ENCODE results near the gene ITIH5. TPM values are rescaled to one million over a fixed set of nuclear protein-coding genes. Genes with fewer than 3 reads are reported as not detected.
A peak's percentile ranks its signal among the peaks of the same experiment; 100 is the strongest.
"Not testable (repeated sequence)": the region's sequence is repeated elsewhere in the genome, so short reads cannot be mapped to it uniquely, and the experiment has no call there.

The ITIH5 gene
- polyA plus RNA-seq, 1 experiment = 10.3 TPM

- Histone ChIP-seq H3K27me3 (ENCODE audit: control insufficient read depth, insufficient read depth, low read length) (no peaks in the 10 kb centered on the region), H3K4me3 (ENCODE audit: low read depth, low read length) (no peak overlapping the region), H3K36me3 (ENCODE audit: control insufficient read depth, insufficient read depth, low read length) (no peaks in the 10 kb centered on the region)
- TF ChIP-seq CTCF (IDR thresholded peaks at IDR 0.05; ENCODE audit: insufficient read depth, low read depth, low read length) = no peak
- POLR2A ChIA-PET = no interaction called here
- CTCF ChIA-PET = no interaction called here
- no peak for DNase-seq (ENCODE audit: low read depth)
These were observed 29.8 kb upstream of the ITIH5 start for GRCh38 chr10:7696545-7696944.

DNA sequence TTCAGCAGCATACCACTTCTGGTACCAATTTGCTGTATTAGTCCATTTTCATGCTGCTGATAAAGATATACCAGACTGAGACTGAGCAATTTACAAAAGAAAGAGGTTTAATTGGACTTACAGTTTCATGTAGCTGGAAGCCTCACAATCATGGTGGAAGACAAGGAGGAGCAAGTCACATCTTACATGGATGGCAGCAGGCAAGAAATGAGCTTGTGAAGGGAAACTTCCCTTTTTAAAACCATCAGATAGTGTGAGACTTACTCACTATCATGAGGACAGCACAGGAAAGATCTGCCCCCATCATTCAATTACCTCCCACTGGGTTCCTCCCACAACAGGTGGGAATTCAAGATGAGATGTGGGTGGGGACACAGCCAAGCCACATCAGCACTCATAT lies 26.4 kb upstream of the ITIH5 start:
- DNase-seq (ENCODE audit: low read depth); H3K36me3 ChIP-seq (ENCODE audit: control insufficient read depth, insufficient read depth, low read length); H3K27me3 ChIP-seq (ENCODE audit: control insufficient read depth, insufficient read depth, low read length); H3K4me3 ChIP-seq (ENCODE audit: low read depth, low read length); POLR2A ChIA-PET; CTCF ChIA-PET: not testable (repeated sequence)

DNA sequence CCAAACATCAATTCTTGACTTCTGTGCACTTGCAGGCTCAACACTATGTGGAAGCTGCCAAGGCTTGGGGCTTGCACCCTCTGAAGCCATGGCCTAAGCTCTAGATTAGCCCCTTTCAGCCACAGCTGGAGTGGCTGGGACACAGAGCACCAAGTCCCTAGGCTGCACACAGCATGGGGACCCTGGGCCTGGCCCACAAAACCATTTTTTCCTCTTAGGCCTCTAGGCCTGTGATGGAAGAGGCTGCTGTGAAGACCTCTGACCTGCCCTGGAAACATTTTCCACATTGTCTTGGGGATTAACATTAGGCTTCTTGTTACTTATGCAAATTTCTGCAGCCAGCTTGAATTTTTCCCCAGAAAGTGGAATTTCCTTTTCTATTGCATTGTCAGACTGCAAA lies 25.6 kb upstream of the ITIH5 start:
- H3K36me3 ChIP-seq (ENCODE audit: control insufficient read depth, insufficient read depth, low read length); H3K27me3 ChIP-seq (ENCODE audit: control insufficient read depth, insufficient read depth, low read length); H3K4me3 ChIP-seq (ENCODE audit: low read depth, low read length); DNase-seq (ENCODE audit: low read depth); POLR2A ChIA-PET: not testable (repeated sequence)
- CTCF ChIA-PET = interaction anchor here (0.6 kb wide), 1 partner anchor 592 kb away, joined by 4 read pairs; no protein-coding TSS in a partner anchor

- H3K4me3 ChIP-seq (ENCODE audit: low read depth, low read length); H3K27me3 ChIP-seq (ENCODE audit: control insufficient read depth, insufficient read depth, low read length); CTCF ChIA-PET; H3K36me3 ChIP-seq (ENCODE audit: control insufficient read depth, insufficient read depth, low read length); DNase-seq (ENCODE audit: low read depth); POLR2A ChIA-PET: not testable (repeated sequence)
These were observed 24.3 kb upstream of the ITIH5 start for GRCh38 chr10:7690885-7691597.

- DNase-seq (ENCODE audit: low read depth) = no peak
- Histone ChIP-seq H3K36me3 (ENCODE audit: control insufficient read depth, insufficient read depth, low read length) (no peaks in the 10 kb centered on the region), H3K27me3 (ENCODE audit: control insufficient read depth, insufficient read depth, low read length) (no peaks in the 10 kb centered on the region), H3K4me3 (ENCODE audit: low read depth, low read length) (no peak overlapping the region)
- ChIA-PET POLR2A (no interaction called here), CTCF (interaction anchor here (0.6 to 7.1 kb wide), 3 partner anchors 158 to 296 kb away, joined by 3 to 164 read pairs (median 158); no protein-coding TSS in a partner anchor)
- no peak for TF ChIP-seq CTCF (IDR thresholded peaks at IDR 0.05; ENCODE audit: insufficient read depth, low read depth, low read length)
These were observed 22.8 kb upstream of the ITIH5 start for GRCh38 chr10:7689591-7689990.

DNA sequence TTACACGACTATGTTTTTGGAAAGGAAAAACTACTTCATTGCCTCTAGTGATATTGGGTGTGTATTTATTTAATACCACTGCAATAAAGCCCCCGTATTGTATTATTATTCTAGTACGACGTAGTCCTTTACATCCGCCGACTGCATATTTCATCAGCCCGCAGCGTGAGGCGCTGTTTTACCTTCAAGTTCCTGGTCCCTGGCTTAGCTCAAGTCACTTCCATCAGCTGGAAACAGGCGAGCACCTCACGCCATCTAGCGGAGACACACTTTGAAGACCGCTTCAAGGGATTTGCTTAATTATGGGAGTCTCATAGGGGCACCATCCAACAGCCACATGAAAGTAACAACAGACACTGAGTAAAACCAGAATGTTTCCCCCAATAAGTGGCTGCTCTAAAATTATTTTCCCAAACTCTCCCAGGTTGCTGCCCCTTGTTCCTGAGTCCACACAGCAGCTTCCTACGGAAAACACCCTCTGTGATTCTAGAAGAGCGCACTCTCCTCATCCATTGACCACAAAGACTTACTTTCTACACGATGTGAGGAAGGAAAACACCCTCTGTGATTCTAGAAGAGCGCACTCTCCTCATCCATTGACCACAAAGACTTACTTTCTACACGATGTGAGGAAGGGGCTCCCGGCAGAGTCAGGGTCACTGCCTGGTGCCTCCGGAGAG lies 20.6 kb upstream of the ITIH5 start:
- ChIA-PET POLR2A (interaction anchor here (1.0 kb wide), 1 partner anchor 162 kb away, joined by 6 read pairs; no protein-coding TSS in a partner anchor), CTCF (interaction anchor here (0.6 to 7.1 kb wide), 30 partner anchors 8 to 1616 kb away, joined by 3 to 164 read pairs (median 5); partner anchors contain the start of genes ITIH2 and ITIH5)
- TF ChIP-seq CTCF (IDR thresholded peaks at IDR 0.05; ENCODE audit: insufficient read depth, low read depth, low read length) = peak; percentile 89
- Histone ChIP-seq H3K36me3 (ENCODE audit: control insufficient read depth, insufficient read depth, low read length) (no peaks in the 10 kb centered on the region), H3K4me3 (ENCODE audit: low read depth, low read length) (no peak overlapping the region), H3K27me3 (ENCODE audit: control insufficient read depth, insufficient read depth, low read length) (no peaks in the 10 kb centered on the region)
- DNase-seq (ENCODE audit: low read depth) = peak; percentile 42

All from BJ (cell line).